Measurements from ENCODE around the gene KMO. TPM values are rescaled to one million over a fixed set of nuclear protein-coding genes. Genes with fewer than 3 reads are reported as not detected.

The KMO gene
- total RNA-seq, 1 experiment from 2014 or later, result not detected

DNA sequence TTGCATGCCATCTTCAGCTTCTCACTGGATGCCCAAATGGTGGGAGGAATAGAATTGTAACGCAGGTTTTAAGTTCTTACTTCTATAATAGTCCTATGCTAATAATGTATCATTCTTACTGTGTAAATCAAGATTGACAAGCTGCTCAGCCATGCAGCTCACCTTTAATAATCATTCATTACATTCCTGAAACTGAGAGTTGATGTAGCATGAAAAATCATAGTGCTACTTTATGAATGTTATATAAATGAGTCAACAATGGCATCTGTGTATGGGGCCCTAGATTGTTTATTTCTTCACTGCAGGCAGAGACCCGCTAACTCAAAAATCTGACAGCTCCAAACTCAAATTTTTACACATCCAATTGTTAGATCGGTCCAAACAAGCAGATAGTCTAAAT is 47.0 kb upstream of the KMO start:
- no peak overlapping the region for H3K4ac ChIP-seq (ENCODE audit: low read depth, low read length)
- no peak overlapping the region for H3K23ac ChIP-seq (ENCODE audit: insufficient read length, low read depth, low read length)
- no peak for DNase-seq
- H4K8ac ChIP-seq (replicated peaks; ENCODE audit: insufficient read length, low read depth, low read length), result no peak overlapping the region
- H3K56ac ChIP-seq (ENCODE audit: insufficient read length, low read depth, low read length), result no peak overlapping the region
- no peak overlapping the region for H3T11ph ChIP-seq (ENCODE audit: low read length)
- no peaks in the 10 kb centered on the region for H3K79me2 ChIP-seq (ENCODE audit: insufficient read depth, low read length)
- Mint-ChIP-seq H3K27me3 (ENCODE audit: low read depth) (no peaks in the 10 kb centered on the region), H3K27ac (no peak overlapping the region), H3K36me3 (ENCODE audit: insufficient read depth in 1 of 3, low read depth in 3 of 3) (peaks cover 0 to 7% (median 4%) of the 10 kb centered on the region in 3 experiments; a peak in 4 of 7 replicates), H3K9me3 (peaks cover 4 to 8% of the 10 kb centered on the region in 2 experiments), H3K4me3 (no peak overlapping the region), H3K4me1 (no peaks in the 10 kb centered on the region)
- H2AK5ac ChIP-seq (ENCODE audit: insufficient read length, low read length), result no peak overlapping the region
- H2BK15ac ChIP-seq (ENCODE audit: low read depth, low read length), result no peak overlapping the region
- H2BK120ac ChIP-seq (ENCODE audit: low read depth, low read length, poor library complexity, severe bottlenecking), result no peak overlapping the region
- TF ChIP-seq, protein P1, sequence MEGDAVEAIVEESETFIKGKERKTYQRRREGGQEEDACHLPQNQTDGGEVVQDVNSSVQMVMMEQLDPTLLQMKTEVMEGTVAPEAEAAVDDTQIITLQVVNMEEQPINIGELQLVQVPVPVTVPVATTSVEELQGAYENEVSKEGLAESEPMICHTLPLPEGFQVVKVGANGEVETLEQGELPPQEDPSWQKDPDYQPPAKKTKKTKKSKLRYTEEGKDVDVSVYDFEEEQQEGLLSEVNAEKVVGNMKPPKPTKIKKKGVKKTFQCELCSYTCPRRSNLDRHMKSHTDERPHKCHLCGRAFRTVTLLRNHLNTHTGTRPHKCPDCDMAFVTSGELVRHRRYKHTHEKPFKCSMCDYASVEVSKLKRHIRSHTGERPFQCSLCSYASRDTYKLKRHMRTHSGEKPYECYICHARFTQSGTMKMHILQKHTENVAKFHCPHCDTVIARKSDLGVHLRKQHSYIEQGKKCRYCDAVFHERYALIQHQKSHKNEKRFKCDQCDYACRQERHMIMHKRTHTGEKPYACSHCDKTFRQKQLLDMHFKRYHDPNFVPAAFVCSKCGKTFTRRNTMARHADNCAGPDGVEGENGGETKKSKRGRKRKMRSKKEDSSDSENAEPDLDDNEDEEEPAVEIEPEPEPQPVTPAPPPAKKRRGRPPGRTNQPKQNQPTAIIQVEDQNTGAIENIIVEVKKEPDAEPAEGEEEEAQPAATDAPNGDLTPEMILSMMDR (conservative IDR thresholded peaks at IDR 0.05), result no peak
- no peak overlapping the region for H4K5ac ChIP-seq (ENCODE audit: insufficient read length, low read depth, low read length)
- no peak overlapping the region for H3K27ac ChIP-seq (ENCODE audit: insufficient read length, low read depth, low read length)
- WGBS (ENCODE audit: extremely low coverage, insufficient read length, low lambda C conversion rate), result no CpG with 5 or more reads among the region's 3 CpGs
- no peak overlapping the region for H2BK20ac ChIP-seq (ENCODE audit: low read depth, low read length, poor library complexity, severe bottlenecking)
- no peak overlapping the region for H3K18ac ChIP-seq (ENCODE audit: insufficient read length, low read depth, low read length)
- H2AFZ ChIP-seq (ENCODE audit: low read length), result no peak overlapping the region
- no peak overlapping the region for H3K4me2 ChIP-seq (ENCODE audit: insufficient read depth, insufficient read length, low read length)
- no peak overlapping the region for H2BK12ac ChIP-seq (ENCODE audit: insufficient read length, low read depth, low read length)
- H4K91ac ChIP-seq (ENCODE audit: insufficient read length, low read depth, low read length), result no peak overlapping the region
- H3K79me1 ChIP-seq (ENCODE audit: insufficient read depth, low read depth, low read length, poor library complexity, severe bottlenecking), result no peaks in the 10 kb centered on the region
- H4K20me1 ChIP-seq (ENCODE audit: control insufficient read depth, insufficient read depth, insufficient read length), result no peaks in the 10 kb centered on the region
- H2BK5ac ChIP-seq (ENCODE audit: insufficient read length, low read length), result no peak overlapping the region
- H3K23me2 ChIP-seq (ENCODE audit: insufficient read length, low read depth, low read length, poor library complexity, severe bottlenecking), result no peaks in the 10 kb centered on the region
- no peaks in the 10 kb centered on the region for H3K9me3 ChIP-seq (ENCODE audit: control insufficient read depth, low read depth, low read length)
- no peak overlapping the region for H3K9ac ChIP-seq (ENCODE audit: extremely low read depth, insufficient read length, low read length)
- H3K14ac ChIP-seq (ENCODE audit: insufficient read depth, low read length), result no peak overlapping the region
- H3K27me3 ChIP-seq (ENCODE audit: insufficient read depth, low read length), result no peaks in the 10 kb centered on the region
- H3K4me1 ChIP-seq (ENCODE audit: insufficient read depth, low read length), result no peaks in the 10 kb centered on the region
